HFF-Myc (cell line): ENCODE data around the gene PTPRM.

Experiments
- DNase-seq: peaks from one replicate; pipeline ENCODE4 v3.0.0-alpha.2; 2011; ENCODE audit warnings: low read depth; ENCODE audit errors: extremely low read depth
- H3K4me3 ChIP-seq: replicated peaks from 2 replicates; pipeline ENCODE4 v1.5.1; 2011; ENCODE audit warnings: low read depth, mild to moderate bottlenecking, control low read depth, low read length
- TF ChIP-seq, protein P1 (sequence below): IDR thresholded peaks from 2 replicates; pipeline ENCODE4 v1.5.1; 2012; ENCODE audit warnings: mild to moderate bottlenecking, low read depth, low read length, control low read depth; ENCODE audit errors: missing control alignments

The PTPRM gene

DNA sequence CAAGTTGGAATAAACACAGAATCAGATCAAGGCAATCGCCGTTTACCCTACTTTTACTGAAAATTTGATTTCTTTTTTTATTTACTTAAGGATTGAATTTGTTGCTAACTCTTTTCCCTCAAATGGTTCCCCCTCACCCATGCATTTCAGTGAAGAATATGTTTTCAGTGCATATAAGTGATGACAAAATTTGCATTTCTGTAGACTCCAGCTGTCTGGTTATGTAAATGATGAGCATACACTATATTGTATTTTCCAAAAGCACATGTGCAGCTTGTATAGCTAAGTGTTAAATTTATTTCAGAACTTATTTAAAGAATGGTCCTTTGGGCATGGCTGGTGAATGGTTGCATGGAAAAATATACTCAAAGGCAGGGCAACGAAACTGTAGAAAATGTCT, 437.7 kb downstream of the PTPRM start:
- DNase-seq = no peak
- TF ChIP-seq, protein P1, sequence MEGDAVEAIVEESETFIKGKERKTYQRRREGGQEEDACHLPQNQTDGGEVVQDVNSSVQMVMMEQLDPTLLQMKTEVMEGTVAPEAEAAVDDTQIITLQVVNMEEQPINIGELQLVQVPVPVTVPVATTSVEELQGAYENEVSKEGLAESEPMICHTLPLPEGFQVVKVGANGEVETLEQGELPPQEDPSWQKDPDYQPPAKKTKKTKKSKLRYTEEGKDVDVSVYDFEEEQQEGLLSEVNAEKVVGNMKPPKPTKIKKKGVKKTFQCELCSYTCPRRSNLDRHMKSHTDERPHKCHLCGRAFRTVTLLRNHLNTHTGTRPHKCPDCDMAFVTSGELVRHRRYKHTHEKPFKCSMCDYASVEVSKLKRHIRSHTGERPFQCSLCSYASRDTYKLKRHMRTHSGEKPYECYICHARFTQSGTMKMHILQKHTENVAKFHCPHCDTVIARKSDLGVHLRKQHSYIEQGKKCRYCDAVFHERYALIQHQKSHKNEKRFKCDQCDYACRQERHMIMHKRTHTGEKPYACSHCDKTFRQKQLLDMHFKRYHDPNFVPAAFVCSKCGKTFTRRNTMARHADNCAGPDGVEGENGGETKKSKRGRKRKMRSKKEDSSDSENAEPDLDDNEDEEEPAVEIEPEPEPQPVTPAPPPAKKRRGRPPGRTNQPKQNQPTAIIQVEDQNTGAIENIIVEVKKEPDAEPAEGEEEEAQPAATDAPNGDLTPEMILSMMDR = no peak
- H3K4me3 ChIP-seq = no peak overlapping the region

DNA sequence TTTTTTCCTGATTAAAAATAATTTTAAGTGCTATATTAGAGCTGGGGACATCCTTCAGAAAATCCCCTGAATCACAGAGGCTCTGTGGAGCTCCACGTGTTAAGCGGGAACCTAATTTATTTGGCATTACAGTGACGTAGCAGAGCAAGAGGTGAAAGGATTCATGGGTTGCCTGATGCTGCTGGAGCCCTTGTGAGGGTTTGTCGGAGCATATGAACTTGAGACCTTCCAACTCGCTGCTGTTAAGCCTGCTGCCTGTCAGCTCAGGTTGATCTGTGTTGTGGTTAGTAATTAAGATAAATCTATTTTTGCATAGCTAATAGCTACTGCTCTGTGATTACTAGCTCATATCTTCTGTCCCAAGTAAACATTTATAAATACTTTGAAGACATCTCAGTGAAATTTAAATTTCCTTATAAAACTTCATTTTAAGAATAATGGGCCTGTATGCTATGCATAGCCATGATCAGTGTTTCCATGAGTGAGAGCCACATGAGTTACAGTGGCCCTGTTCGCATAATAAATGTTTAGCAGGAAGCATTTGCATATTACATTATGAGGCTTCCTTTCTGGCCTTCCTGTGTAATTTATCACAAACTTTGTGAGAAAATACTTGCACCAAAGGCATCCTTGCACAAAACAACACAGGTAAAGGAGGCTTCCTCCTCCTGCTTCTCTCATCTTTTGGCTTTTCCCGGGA, 438.9 kb downstream of the PTPRM start:
- H3K4me3 ChIP-seq = no peak overlapping the region
- DNase-seq = no peak
- TF ChIP-seq, protein P1 = no peak

DNA sequence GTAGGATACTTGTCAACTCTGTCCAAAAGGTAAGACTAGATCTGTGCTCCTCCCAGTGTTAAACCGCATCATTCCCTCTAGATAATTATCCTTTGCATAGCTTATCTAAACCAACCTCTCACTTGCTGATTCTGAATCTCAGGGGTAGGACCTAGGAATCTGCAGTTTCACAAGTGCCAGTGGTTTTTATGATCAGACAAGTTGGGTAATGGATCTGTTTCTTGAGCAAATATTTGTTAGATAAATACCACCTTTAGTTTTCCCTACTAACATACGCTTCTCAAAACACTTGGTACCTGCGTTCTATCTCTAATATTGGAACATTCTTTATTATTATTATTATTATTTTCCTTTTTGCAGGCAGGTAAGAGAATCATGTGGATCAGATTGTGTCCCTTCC, 439.9 kb downstream of the PTPRM start:
- no peak overlapping the region for H3K4me3 ChIP-seq
- DNase-seq = no peak
- TF ChIP-seq, protein P1 = no peak

DNA sequence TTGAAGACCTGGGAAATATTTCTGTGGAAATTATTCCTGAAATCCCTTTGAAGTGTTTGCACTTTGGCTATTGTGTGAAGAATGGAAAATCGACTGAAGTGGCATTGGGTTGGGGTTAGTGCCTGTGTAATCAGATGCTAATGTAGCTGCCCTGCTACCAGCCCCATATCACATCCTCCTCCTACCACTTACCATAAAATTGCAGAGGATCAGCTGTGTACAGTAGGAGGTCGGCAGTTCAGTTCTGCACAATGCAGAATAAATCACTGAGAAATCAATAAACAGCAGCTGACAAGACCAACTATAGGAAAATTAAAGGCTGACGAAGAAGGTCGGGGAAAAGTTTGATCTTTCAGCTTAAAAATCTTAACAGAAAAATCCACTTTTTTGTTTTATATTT, 440.9 kb downstream of the PTPRM start:
- TF ChIP-seq, protein P1 = no peak
- no peak for DNase-seq
- no peak overlapping the region for H3K4me3 ChIP-seq

DNA sequence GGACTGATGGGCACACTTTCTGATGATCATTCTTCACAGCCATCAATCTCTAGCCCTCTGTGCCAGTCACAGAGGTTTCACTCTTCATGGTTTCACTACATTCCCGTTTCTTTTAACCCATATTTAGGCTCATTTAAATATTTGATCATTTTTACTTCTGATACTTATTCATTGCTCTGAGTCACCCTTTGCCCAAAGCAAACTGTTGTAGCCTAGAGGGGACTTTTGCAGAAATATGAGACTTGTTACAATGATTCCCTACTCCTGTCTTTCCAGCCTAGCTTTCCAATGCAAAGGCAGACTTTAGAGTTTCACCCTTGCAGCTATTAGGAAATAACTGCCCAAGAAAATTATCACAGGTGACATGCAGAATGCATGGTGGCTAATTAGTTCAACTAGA, 444.2 kb downstream of the PTPRM start:
- TF ChIP-seq, protein P1 = no peak

DNA sequence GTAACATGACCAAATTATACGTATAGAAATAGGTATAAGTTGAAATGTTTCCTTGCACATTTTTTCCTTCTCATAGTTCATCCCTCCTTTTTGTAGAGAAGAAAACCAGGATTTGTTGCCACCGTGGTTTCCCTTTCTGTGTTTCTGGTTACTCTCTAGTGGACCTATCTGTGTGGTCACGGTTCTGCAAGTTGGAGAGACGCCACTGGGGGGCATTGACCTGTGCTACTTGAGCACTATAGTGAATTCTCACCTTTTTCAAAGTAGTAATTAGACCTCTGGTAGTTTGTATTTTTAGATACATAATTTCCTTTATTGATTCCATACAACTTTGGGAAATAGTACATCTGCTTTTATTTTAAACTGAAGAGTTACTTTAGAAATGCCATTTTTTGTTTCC, 444.8 kb downstream of the PTPRM start:
- TF ChIP-seq, protein P1 = peak; percentile 5
- H3K4me3 ChIP-seq = no peak overlapping the region
- no peak for DNase-seq

More for the DNA sequence above, 444.2 kb downstream of the PTPRM start:
- no peak overlapping the region for H3K4me3 ChIP-seq
- no peak for DNase-seq
